Activated CD8-positive, alpha-beta memory T cell treated with anti-CD3 and anti-CD28 coated beads for 24 hours (primary cell): ENCODE data around the gene DUSP22.

Experiments used
- DNase-seq: peaks from one replicate; pipeline ENCODE4 v3.0.0-alpha.2; 2020

DUSP22 gene

DNA sequence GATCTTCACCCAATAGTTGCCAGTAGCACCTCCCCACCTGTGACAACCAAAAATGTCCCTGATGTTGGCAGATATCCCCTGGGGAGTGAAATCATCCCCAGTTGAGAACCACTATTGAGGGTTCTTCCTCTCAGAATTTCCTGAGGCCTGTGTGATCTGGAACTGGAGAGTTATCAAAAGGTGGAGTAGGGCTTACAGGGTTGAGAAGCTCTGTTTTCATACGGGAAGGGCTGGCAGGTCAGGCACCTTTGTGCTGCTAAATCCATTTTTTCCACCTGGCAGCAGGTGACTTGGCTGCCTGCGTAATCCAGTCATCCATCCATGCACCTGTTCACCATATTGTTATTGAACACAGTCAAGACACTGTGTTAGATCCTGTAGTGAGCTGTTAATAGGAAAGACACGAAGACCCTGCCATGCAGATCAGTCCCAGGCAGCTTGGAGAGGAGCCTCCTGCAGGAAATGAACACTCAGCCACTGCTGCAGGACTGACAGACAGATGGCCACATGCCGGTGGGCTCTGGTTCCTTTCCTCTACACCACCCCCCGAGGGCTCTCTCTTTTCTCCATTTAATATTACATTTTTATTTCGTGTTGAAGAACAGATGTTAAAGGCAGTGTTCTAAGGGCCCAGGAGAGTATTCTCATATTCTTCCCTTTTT lies 5.4 kb downstream of the DUSP22 start:
- peak; percentile 58 for DNase-seq

GRCh38 chr6:298233-299103 lies 6.2 kb downstream of the DUSP22 start:
- DNase-seq = peak; percentile 47

DNA sequence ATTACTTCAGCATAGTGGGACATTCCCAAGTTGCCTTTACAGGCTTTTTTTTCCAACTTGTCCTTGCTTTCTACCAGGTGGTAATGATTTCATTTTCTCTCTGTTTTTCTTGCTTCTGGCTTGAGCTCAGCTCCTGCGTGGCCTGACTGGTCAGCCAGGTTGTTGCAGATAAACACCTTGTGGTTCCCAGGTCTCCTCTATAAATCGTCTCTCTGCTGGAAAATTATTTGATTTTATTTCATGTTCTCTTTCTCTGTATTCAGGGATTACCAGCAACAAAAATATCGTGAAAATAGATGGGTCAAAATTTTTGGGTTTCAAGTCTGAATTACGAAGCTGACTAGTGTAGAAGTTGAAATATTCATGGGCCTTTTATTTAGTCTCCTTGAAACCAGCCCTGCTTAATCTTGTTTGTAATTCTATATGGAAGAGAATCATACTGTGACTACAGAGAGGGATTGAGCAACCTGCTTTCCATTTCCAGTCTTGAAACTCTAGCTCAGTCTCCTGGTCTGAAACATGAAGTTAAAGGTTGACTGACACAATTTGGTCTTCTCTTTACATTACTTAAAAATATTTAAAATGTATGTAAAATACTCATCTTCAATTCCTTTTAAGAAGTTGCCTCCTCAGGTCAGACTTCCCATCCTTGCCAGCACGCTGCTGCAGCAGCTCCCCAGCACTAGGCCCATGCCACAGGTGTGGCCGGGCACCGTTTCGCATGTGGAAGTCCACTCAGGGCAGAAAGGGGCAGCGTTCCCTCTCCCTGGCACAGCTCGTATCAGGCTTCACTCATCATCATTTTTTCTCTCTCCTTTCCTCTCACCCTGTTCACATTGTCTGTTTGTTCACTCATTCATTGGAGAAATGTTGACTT lies 7.1 kb downstream of the DUSP22 start:
- DNase-seq = peak; percentile 48

DNA sequence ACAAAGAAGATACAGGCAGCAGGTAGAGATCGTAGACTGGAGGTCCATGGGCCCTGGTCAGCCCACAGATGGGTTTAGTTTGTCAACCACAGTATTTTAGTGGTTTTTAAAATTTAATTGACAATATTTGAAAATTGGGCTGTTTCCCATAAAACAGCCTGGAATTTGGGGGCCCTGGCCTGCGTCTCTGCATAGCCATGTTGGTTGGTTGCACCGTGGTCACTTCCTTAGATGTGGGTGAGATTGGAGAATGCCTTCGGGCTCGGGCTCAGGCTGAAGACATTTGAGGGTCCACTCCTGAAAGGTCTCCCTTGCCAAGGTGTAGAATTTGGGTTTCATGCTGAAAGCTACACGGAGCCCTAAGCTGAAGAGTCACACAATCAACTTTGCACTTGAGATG lies 7.7 kb downstream of the DUSP22 start:
- no peak for DNase-seq

DNA sequence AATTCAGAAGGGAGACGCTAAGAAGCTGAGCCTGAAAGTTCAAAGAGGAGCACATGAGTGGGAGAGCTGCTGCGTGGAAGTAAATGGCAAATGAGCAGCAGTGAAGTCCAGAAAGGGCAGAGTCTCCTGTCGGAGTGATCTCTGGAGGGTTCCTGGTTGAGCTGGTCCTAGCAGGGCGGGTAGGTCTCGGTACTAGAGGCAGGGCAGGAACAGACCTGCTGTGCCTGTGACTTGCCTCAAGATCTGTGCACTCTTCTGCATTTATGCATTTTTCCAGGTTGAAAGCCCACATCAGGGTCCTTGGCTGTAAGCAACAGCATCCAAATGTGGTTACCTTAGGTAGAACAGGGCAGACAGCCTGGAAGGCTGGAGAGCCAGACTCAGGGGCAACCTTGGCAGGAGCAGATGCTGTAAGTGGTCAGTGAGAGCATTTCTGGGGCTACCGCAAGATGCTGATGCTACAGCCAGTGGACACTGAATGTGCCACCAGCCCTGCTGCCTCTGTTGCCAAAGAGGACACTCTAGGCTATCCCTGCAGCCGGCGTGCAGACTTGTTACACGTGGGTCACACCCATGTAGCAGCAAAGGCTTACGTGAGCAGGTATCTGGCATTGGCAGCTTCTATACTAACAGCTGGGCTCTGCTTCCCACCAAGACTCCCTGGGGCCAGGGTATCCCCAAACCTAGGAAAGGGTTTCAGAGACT lies 8.4 kb downstream of the DUSP22 start:
- DNase-seq = no peak

DNA sequence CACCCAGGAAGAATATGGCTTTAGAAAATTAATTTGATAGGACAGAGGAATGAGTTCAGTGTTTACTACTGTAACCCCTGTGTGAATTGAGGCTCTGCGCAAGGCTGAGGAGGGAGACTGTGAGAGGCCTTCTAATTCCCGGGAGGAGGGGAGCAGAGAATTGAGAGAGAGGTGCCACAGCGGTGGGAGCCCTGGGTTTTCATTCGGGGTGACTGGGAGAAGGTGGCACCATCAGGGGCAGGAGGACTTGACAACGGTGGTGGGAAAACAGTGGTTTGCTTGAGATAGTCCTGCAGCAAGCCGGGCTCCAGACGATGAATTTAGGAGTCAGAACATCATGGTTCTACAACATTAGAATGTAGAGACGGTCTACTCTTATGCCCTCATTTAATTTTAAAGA lies 9.2 kb downstream of the DUSP22 start:
- no peak for DNase-seq

GRCh38 chr6:301929-302705 lies 9.8 kb downstream of the DUSP22 start:
- DNase-seq = no peak

GRCh38 chr6:302760-303159 lies 10.5 kb downstream of the DUSP22 start:
- DNase-seq = no peak

DNA sequence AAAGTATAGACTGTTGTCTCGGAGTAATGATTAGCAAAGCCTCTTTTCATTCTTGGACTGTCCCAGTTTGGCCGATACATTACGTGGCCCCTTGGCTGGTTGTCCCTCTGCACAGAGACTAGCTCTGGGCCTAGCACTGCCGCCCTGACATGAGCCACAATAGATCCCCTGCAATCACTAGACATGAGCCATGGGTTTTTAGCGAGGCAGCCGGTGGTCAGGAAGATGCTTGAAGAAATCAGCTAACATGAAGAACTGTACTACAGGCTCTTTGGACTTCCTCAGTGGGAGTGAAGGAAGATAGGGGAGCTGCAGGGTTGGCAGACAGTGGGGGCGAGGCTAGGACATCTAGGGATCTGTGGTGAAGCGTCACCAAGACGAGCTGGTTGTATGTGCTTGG lies 11.0 kb downstream of the DUSP22 start:
- DNase-seq = no peak

DNA sequence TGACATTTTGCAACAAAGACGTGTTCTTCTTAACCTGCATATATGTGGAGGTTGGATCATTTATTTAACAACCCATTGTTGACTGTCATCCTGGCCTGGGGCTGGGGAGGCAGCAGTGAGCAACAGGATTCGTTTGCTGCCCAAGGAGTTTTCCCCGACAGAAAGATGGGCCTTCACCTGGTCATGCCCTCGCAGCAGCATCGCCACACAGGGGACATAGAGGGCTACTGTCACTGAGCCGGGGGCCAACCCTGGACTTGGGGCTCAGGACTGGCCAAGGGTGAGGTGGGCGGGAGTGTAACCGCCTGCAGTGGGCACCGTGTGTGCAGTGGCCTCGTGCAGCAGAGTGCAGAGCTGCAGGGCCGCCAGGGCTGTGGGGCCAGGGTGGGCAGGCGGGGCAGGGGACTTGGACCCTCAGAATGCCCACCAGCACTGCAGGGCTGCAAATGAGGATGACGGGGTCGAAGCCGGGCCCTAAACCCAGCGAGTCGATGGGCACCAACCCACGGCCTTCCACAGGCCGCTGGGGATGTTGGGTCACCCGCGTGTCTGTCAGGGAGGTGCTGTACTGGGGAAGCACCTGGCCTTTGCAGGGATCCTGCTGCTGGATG lies 11.8 kb downstream of the DUSP22 start:
- DNase-seq = no peak

DNA sequence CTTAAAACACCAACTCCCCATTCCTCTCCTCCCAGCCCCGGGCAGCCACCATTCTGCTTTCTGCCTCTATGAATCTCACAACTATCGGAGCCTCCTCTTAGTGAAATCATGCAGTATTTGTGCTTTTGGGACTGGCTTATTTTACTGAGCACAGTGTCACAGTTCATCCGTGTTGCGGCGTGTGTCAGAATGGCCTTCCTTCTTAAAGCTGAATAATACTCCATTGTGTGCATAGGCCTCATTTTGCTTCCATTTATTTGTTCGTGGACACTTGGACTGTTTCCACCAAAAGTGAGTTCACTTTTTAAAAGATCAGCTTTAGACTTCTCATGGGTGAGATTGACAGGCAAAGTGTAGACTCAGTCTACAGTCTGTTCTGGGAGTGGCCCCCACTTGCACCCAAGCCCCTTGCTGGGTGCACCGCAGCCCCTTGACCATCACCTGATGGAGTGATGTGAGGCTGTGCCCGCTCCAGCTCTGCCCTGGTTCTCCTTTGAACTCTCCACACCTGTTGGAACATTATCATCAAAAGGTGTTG lies 12.6 kb downstream of the DUSP22 start:
- DNase-seq = no peak

- DNase-seq = no peak
These were observed 13.3 kb downstream of the DUSP22 start for GRCh38 chr6:305371-306206.

DNA sequence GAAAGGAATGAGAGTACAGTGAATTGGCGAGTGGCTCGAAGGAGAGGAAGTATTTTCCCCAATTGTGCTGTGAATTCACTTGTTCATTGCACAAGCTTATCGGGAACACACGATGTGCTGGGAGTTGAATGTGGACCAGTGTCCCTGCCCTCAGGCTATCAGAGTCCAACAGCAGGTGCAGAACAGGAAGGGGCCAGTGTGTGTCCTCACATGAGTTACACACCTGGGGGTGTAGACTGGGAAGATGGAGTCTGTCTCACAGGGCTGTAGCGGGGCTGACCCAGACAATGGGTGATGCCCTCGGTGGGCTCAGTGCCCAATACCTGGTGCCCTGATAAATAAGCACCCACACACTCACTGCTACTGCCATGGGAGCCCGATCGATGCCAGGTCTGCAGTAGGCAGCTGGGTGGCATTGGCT lies 14.4 kb downstream of the DUSP22 start:
- no peak for DNase-seq

GRCh38 chr6:307065-307814 lies 15.0 kb downstream of the DUSP22 start:
- DNase-seq = no peak

- DNase-seq = no peak
These were observed 15.6 kb downstream of the DUSP22 start for GRCh38 chr6:307874-308273.

DNA sequence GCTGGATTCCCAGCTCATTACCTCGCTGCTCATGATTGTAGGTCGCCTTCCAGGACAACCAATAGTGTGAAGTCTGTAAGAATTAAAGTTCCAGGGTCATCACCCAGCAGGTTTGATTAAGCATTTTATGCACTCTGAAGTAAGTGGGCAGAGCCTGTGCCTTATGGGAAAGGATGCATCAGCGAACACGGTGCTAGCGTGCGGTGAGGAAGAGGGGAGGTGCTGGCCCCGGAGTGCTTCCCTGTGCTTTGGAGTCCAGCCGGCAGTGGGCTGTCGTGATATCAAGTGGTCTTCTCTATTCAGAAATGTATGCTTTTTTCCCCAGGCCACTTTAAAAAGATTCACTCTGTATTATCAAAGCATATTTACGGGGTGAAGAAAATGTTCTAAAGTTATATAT lies 16.0 kb downstream of the DUSP22 start:
- no peak for DNase-seq

DNA sequence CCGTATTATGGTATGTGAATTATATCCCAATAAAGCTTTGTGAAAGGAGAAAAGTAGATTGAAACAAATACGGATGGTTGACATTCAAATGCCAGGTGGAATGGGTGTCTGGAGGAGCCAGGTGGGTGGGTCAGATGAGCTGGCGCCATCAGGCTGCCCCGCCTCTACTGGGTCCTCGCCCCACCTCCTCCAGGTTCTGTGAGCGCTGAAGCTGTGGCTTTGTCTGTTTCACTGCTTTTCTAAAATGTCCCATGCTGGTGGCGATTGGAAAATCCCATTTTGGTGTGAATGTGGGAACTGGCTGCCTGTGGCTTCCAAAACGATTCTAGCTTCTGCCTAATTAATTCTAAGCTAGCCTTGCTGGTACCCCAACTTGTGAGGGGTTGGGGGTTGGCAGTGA lies 16.5 kb downstream of the DUSP22 start:
- no peak for DNase-seq

DNA sequence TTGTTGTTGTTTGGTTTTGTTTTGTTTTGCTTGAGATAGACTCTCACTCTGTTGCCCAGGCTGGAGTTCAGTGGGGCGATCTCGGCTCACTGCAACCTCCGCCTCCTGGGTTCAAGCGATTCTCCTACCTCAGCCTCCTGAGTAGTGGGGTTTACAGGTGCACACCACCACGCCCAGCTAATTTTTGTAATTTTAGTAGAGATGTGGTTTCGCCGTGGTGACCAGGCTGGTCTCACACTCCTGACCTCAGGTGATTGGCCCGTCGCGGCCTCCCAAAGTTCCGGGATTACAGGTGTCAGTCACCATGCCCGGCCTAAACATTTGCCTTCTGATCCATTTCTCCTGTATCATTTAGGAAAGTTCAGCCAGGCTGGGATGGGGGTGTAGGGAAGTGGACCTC lies 17.7 kb downstream of the DUSP22 start:
- DNase-seq = no peak

DNA sequence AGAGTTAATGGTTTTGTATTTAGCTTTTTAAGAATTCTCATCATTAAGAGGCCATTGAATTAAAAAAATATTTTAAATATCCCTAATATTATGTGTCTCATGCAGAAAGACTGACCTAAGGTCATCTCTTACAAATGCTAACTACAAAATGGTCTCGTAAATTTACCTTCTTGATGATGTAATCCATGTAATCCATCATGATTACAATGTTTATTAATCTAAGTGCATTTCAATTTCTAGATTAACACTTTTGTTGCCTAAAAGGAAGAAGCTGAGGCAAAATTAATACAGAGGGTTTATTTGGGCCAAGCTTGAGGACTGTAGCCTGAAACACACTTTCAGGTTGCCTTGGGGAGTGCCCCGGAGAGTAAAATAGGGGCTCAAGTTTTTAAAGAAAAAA lies 18.4 kb downstream of the DUSP22 start:
- DNase-seq = no peak
